NCI-H2029 (cell line): ENCODE measurements around the gene MCCC1.
"Not testable (repeated sequence)": the region's sequence is repeated elsewhere in the genome, so short reads cannot be mapped to it uniquely, and the experiment has no call there.

Experiments
- DNase-seq: peaks from one replicate; lab custom pipeline; 2025; lab: John Stamatoyannopoulos, UW

The MCCC1 gene

DNA sequence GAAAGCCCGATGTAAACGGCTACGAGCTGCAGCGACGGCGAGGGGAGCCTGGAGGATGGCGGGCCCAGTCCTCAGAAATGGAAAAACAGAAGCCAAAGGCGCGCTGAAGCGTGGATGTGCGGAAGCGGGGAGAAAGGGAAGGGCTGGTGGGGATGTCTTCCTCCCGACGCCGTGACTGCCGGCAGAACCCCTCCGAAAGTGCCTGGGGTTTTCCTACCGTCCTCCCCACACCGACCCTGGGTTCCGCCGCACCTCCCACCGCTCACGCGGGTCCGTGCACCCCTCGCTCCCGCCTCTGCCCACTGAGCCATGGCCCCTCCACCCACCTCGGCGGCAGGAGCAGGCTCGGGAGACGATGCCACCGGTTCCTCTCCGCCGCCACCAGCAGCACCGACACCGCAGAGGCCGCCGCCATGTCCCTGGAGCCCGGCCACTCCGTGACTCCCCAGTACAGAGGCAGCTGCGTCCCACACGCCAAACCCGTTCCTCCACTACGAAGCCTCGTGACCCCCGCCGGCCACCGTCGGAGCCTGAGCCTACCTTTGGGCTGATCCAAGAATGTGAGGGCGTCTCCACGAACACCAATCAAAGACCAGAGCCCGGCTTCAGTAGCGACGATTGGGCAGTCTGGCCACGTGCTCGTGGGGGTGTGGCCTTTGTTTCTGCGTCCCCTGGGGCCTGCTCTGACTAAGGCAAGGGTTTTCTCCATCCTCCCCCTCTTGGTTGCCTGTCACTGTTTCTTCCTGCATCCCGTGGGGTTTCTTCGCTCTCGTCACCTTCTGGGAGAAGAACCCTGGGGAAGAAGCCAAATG is at the start of gene MCCC1:
Gene MCCC1, minus strand, starts transcription at position 471 of the 812 bp plus-strand sequence. Its CDS starts 56 bp downstream, at position 415.
- peak; percentile 97 for DNase-seq

DNA sequence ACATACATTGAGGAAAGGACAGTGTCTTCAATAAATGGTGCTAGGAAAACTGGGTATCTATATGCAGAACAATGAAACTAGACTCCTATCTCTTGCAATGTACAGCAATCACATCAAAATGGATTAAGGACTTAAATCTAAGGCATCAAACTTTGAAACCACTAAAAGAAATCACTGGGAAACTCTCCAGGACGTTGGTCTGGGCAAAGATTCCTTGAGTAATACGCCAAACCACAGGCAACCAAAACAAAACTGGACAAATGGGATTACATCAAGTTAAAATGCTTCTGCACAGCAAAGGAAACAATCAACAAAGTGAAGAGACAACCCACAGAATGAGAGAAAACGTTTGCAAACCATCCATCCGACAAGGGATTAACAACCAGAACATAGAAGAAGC is 48.8 kb upstream of the MCCC1 start:
- DNase-seq: no peak

DNA sequence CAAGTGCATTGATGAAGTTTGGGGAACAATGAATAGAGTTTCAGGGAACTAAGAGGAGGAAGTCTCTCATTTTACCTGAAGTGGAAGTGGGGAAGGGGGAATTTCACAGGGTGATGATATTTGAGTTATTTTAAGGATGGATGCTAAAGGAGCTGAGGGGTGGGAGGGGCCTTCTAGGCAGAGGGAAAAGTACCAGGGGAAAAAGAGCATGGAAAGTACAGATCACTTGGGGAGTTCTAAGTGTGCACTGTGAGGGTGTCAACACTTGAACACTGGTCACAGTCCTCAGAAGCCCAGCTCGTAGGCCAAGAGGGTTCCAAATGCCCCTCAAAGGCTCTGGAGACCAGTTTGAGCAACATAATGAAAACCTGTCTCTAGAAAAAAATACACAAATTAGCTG is 45.1 kb upstream of the MCCC1 start:
- no peak for DNase-seq

DNA sequence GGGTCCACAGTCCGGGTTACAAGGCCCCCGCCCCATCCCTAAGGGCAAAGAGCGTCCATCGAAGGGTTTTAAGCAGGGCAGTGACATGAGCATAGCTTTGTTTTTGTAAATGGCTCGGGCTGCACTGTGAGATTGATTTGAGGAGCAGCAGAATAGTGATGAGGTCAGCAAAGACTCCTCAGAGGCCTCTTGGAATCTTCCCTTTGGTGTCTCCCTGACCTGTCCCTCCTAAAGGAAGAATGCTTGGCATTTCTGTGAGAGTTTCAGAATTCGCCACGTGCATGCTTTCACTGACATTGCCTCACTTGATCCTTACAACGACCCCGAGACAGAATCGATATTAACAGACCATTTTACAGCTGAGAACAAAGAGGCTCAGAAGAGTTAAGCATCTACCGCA is 42.9 kb upstream of the MCCC1 start:
- DNase-seq: no peak

DNA sequence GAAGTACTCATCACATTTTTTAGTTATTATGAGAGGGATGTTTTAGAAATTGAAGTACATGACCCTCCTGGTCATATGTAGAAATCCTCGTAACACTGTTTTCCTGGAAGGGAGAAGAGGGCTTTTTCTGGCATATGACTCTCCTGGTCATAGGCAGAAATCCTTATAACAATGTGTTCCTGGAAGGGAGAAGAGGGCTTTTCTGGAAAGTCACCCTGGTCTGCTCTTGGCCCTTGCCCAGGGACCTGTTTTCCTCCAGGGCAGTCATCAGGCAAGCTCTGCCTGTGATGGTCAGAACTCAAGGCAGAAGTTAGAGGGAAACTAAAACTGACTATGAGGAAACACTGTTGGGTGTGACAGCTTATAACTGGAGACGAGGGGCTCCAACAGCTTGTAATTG is 35.5 kb upstream of the MCCC1 start:
- DNase-seq: no peak

DNA sequence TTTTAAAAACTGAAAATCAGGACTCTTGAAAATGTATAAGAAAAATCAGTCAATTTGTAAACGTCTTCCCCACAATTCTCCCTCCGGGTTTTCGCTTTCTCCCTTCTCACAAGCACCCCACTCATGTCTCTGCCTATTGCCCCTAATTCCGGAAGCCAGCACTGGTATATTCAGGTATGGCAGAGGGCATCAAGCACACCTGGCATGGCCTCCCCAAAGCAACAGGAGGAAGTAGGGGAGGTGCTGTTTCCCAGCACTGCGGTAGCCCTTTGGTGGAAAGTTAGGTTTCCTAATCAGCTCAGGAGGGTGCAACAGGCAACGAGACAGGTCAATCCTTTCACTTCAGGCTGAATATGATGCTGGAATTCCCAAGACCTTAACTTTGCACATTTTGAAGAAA is 33.1 kb upstream of the MCCC1 start:
- no peak for DNase-seq

DNA sequence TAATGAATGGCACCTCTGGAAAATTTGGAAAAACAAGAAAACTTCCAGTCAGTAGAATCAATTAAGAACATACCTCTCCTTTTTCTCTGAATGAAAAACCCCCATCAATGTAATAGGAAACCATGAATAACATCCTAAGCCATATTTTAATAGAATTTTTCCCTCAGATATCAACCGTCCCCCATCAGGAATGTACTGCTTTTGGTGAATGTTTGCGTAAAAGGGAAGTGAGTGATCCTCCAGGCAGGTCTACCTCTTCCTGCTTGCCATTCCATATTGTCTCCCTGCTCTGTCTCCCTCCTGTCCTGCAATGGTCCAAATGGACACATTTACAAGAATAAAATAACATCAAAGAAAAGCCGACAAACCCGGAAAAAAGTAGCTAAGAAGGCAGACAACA is 32.4 kb upstream of the MCCC1 start:
- no peak for DNase-seq

DNA sequence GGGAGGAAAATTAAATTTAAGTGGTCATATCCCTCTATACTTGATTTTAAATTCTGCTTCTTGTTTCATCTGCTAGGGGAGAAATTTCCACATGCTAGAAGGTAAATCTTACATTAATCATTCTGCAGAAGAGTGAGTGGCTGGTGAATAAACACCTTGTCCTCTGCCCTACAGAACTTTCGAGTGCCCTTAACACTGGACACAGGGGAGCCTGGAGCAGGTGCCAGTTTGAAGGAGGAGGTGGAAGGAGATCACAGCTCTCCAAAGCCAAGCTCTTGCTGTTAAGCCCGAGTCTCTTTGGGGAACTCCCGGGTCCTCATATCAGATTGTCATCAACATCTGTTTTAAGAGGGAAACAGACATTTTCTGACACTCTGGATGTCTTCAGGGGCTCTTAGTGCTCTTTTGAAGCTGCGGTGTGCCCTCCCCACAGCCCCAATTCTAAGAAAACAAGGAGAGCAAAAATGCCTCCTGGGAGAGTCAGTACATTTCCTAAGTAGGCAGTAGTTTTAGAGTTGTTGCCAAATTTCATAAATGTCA is 32.0 kb upstream of the MCCC1 start:
- no peak for DNase-seq

DNA sequence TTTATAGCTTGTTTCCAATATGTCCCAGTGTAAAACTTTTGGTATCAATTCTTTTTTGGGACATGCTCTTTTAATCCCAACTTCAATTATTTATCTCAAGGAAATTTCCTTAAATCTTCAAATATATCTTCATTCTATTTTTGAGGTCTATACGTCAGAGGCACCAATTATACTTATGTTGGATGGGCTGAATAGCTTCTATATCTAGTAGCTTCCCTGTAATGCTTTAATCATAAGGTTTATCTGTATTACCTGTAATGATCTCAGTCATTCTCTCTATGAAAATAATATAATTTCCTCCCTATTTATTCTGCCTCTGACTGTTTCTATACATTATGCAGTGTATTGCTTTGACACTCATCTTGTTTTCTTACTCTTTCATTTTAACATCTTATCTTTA is 29.9 kb upstream of the MCCC1 start:
- DNase-seq: no peak

DNA sequence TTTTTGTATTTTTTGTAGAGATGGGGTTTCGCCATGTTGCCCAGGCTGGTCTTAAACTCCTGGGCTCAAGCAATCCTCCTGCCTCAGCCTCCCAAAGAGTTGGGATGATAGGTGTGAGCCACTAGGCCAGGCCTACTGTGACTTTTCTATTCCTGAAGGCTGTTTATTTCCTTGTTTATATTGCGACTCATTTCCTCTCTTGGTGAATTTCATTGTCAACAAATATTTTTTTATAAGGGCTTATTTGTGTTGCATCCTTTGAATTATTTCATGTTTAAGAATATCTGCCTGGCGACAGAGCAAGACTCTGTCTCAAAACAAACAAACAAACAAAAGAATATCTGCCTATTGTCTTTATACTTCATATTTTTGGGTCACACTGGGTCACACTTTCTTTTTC is 29.4 kb upstream of the MCCC1 start:
- DNase-seq: no peak

DNA sequence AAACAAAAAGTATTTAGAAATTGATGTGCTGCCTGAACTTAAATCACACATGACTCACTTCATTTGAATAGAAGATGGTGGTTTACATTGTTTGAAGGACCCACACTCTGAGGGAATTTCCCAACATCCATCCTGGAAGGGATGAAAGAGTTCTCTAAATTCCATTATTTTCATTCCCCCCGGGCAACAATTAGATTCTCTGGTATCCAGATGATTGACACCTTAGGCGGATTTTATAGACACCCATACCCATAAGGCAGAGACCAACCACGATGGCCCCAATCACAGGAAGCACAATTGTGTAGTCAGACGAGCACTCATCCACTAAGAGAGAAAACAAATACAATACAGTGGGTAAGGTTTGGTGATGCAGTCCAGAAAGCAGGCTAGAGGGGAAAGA is 24.6 kb upstream of the MCCC1 start:
- DNase-seq: no peak

DNA sequence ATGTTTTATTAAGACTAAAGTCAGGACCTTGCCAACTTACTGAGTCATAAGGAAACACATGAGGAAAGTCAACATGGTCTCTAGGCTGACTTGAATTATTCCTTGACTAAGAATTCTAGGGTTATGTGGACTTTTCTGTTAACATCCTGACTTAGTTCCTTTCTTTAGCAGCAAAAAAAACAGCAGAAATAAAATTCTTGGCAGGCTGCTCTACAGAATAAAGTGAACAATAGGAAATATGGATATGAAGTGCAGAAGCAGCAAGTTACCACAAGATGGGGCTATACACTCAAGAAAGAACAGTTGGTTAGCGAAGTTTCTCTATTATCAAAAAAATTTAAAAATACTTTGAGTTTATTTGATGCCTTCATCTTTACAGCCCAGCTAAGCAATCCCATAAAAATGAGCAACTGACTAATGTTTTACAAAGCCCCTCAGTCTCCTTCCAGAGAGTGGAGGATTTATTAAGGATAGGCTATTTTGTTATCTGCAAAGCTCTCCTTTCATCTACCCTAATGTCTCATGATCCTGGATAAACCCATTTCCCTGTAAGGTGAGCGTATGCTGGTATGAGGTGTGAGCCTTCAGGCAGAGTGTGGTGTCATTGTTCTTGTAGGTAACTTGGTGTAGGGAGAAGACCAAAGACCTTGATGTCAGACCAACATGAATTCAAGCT is 23.1 kb upstream of the MCCC1 start:
- peak; percentile 51 for DNase-seq

DNA sequence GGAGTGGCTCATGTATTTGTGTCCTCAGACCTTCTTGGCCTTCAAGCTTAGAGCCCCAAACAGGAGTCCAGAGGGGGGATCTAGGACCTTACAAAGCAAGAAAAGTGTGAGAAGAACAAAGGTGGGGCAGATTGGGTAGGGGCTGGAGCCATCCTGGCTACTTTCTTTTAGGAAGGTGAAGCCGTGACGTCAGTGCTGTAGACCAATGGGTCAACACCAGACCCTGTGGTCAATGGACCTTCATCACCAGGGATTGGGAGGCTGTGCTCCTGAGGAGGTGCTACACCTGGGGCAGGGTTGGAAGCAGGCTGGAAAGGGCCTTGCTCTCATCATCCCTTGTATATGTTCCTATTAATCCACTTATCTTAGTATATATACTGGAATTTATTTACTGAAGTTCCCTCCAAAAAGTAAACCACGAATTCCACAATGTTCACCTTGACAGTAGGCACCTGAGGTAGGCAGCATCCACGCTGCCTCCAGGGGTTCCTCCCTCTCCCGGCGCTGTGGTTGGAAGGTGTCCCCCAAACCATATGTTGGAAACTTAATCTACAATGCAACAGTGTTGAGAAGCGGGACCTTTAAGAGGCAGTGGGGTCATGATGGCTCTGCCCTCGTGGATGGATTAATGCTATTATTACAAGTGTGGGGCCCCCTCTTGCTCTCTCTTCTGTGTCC is 21.4 kb upstream of the MCCC1 start:
- no peak for DNase-seq

DNA sequence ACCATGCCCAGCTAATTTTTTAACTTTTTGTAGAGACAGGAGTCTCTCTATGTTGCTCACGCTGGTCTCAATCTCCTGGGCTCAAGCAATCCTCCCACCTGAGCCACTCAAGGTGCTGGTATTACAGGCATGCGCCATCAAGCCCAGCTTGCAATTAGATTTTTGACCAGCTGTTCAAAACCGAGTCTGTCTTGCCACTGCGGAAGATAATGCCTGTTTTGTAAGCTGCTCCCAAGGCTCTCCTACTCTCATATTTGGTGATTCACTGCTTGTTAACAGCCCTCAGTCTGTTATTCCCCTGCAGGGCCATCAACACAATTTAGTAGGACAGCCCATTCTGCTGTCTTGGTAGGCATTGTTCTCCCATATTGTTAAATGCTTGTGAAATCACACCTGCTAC is 17.8 kb upstream of the MCCC1 start:
- no peak for DNase-seq

DNA sequence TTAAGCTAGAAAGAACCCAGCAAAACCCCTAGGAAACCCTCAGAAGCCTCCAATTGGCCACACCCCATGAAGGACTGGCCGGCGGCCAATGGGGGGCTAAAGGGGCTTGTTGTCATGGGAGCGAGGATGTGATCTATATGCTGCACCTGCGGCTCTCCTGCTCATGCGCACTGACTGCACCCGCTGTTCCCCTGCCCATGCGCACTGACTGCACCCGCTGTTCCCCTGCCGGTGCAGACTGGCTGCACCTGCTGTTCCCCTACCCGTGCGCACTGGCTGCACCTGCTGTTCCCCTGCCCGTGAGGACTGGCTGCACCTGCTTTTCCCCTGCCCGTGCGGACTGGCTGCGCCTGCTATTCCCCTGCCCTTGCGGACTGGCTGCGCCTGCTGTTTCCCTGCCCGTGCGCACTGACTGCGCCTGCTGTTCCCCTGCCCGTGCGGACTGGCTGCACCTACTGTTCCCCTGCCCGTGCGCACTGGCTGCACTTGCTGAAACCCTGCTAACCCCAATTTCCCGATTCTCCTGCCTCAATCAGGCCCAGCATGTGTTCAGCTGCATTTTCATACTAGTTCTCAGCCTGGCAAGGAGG is 16.8 kb upstream of the MCCC1 start:
- DNase-seq: peak; percentile 95

DNA sequence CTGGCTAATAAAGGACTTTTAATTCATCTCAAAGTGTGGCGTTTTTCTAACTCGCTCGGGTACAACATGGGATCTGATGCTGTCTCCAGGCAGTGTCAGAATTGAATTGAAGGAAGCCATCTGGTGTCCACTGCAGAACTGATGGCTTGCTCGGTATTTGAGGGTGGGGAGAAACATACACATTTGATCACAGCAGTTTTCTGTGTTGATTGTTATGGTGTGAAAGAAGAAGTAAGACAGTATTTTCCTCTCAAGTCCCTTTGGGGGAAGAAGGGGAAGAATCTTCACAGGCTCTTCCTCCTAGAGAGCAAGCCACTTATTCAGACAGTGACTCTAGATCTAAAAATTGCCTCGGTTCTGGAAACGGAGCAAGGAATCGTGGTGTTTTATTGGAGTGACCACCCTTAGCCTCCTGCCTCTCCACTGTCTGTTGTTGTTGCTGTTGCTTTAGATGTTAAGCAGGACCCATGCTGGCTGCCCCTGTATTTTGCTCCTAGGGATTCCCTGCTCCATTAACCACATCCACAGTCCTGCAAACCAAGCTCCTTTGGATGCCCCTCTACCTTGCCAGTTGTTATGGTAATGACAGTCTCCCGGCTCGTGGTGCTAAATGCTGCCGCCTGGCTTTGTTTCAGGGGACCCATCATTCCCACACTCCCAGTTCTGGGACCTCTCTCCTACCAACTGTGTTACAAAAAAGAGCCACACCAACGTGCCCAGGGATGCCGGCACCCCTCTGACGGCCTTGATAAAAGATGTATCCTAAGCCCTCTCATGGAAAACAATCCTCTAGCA is 15.3 kb upstream of the MCCC1 start:
- no peak for DNase-seq

DNA sequence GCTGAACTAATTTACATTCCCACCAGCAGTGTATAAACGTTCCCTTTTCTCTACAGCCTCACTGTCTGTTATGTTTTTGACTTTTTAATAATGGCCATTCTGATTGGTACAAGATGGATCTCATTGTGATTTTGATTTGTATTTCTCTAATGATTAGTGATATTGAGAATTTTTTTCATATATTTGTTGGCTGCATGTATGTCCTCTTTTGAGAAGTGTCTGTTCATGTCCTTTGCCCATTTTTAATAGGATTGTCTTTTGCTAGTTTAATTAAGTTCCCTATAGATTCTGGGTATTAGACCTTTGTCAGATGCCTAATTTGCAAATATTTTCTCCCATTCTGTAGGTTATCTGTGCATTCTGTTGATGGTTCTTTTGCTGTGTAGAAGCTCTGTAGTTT is 10.6 kb upstream of the MCCC1 start:
- not testable (repeated sequence) for DNase-seq

DNA sequence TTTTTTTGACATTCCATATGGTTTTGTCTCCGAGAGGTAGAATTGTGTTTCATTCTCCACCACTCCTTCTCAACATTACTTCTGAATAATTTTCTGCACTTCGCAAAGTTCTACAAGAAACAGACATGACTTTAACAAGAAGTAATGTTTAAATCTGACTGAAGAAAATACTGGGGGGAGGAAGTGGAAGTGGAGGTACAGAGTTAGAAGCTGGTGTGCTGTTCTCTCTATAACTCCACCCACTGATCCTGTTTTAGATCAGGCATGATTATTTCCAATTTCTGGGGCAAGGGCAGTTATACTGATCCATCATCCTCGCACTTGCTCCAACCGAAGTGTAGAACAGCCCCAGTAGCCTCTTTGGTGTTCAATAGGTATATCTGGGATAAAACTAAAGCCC is 9.2 kb upstream of the MCCC1 start:
- no peak for DNase-seq

DNA sequence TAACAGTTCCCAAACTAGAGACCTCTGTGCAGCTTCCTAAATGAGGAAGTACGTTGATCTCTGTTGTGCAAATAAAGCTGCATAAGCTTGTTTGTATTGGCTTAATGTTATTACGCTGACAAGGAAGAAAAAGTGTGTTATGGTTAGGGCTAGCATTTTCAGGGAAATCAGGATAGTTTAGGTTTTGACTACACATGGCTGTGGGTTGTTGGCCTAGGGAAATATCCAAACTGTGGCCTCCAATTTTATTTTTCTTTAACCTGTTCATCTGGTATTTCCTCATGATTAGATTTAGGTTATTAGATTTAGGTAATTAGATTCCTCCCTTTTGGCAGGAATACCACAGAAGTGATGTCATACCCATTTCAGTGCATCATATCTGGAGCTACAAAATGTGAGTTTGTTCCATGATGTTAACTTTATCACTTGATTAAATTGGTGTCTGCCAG is 8.7 kb upstream of the MCCC1 start:
- peak; percentile 79 for DNase-seq

DNA sequence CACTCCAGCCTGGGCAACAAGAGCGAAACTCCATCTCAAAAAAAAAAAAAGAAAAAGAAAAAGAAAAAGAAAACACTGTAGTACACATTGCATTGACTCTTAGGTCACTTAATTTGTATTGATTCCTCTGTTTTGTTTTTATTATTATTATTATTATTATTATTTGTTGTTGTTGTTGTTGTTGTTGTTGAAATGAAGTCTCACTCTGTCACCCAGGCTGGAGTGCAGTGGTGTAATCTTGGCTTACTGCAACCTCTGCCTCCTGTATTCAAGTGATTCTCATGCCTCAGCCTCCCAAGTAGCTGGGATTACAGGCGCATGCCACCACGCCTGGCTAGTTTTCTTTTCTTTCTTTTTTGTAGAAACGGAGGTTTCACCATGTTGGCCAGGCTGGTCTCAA is 8.1 kb upstream of the MCCC1 start:
- DNase-seq: not testable (repeated sequence)

DNA sequence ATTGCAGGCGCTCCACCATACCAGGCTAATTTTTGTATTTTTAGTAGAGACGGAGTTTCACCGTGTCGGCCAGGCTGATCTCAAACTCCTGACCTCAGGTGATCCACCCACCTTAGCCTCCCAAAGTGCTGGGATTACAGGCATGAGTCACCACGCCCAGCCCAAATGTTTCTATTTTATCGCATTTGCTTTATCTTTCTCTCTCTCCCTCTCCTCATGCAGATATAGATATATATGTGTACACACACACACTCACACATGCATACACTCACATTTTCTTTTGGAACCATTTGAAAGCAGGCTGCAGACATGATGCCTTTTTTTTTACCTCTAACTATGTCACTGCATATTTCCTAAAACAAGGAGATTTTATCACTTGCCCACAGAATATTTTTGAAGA is 7.3 kb upstream of the MCCC1 start:
- no peak for DNase-seq

DNA sequence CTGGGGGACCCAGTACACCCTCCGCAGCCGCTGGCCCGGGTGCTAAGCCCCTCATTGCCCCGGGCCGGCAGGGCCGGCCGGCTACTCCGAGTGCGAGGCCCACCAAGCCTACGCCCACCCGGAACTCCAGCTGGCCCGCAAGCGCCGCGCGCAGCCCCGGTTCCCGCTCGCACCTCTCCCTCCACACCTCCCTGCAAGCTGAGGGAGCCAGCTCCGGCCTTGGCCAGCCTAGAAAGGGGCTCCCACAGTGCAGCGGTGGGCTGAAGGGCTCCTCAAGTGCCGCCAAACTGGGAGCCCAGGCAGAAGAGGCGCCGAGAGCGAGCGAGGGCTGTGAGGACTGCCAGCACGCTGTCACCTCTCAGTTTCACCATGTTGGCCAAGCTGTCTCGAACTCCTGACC is 4.7 kb upstream of the MCCC1 start:
- DNase-seq: not testable (repeated sequence)
